Neural progenitor cell (in vitro differentiated cells): ENCODE data around the gene ZFAND5.

ENCODE experiments used
- CTCF ChIP-seq: fragments of 200-600 bp; sonication (generic); IDR thresholded peaks from 2 replicates; pipeline ENCODE4 v1.5.1; 2017; ENCODE audit warnings: antibody characterized with exemption, mild to moderate bottlenecking
- EZH2 ChIP-seq: fragments of 200-600 bp; sonication (generic); IDR thresholded peaks from 2 replicates; pipeline ENCODE4 v1.6.1; 2017; ENCODE audit warnings: antibody characterized with exemption, mild to moderate bottlenecking, moderate library complexity

- TF ChIP-seq EZH2 (no peak), CTCF (no peak)
Observed at GRCh38 chr9:72362680-72363139, 2.3 kb downstream of the ZFAND5 start.
